ENCODE data around the gene PUSL1.

DNA sequence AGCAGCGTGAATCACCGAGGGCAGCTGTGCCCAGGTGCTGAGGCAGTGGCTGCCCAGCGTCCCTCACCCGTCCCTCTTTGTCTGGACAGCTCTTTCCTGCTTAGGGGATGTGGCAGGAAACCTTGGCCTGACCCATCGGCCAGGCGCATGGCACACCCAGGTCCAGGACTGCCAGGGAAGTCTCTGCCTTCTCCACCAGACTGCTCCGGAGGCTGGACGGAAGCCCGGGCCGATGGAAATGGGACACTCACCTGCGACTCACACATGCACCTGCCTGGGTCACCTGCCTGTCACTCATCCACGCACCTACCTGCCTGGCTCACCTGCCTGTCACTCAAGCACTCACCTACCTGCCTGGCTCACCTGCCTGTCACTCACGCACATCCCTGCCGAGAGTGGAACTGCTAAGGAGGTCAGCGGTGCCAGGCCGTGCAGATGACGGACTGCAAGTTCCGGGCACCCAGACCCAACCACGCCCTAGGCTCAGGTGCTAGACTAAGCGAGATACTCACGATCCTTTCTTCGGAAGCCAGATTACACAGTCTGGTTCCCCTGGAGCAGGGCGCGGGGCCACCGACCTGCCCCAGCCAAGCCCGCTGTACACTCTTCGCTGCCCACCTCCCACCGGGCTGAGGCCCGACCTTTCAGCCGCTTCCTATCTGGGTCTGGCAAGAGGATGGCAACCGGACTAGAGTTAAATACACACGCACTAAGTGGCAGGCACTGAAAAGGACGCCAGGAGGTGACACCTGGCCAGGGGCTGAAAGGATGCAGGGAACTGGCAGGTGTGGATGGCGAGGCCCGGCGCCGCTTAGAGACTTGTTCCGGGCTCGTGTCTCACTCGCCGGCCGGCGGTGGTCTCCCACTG is 35.8 kb upstream of the PUSL1 start:
- TF ChIP-seq POLR2AphosphoS5 (IDR thresholded peaks at IDR 0.05; ENCODE audit: borderline replicate concordance, low read depth, low read length), result no peak
- no peak for TF ChIP-seq EZH2 (IDR thresholded peaks at IDR 0.05)
